ENCODE measurements around the gene AFG3L2.
A peak's percentile ranks its signal among the peaks of the same experiment; 100 is the strongest.

AFG3L2 gene

GRCh38 chr18:12361770-12362378, 15.2 kb downstream of the AFG3L2 start:
- DNase-seq (ENCODE audit: low spot score), result no peak

GRCh38 chr18:12359515-12359927, 17.5 kb downstream of the AFG3L2 start:
- peak; percentile 17 for DNase-seq (ENCODE audit: low spot score)

DNA sequence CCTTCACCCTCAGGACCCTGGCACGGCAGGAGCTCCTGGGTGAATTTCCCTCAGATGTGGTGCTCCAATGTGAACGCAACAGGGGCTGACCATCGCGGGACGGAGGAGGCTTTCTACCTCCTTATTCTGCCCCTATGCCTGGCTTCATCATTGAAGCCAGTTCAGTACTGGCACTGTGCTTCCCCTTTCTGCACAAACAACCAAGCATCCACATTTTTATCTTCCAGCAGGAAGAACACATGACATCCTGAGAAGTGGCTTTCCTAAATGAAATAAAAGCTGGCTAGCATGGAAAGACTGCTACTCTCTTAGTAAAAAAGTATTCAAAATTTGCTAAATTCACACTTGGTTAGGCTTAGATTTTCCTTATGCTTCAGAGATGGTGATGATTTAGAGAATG, 24.8 kb downstream of the AFG3L2 start:
- DNase-seq (ENCODE audit: low spot score), result no peak

GRCh38 chr18:12347895-12348294, 29.1 kb downstream of the AFG3L2 start:
- DNase-seq (ENCODE audit: low spot score), result no peak

DNA sequence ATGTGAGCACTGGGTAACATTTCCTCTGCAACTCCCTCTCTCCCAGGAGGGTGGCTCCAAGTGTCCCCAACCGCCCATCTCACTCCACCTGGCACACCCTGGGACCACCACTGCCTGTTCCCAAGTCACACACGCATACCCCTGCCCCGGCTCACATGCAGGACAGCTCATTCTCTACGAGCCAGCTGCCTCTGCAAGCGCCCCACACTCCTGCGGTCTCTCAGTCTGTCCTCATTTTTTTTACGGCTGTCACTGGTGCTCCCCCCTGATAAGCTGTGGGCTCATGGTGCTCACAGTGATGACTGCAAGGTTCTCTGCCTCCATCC, 30.8 kb downstream of the AFG3L2 start:
- DNase-seq (ENCODE audit: low spot score), result no peak

- no peak for DNase-seq (ENCODE audit: low spot score)
Measured at GRCh38 chr18:12345491-12346239, 31.4 kb downstream of the AFG3L2 start.

- no peak for DNase-seq (ENCODE audit: low spot score)
Measured at GRCh38 chr18:12342661-12343060, 34.4 kb downstream of the AFG3L2 start.

GRCh38 chr18:12340945-12341660, 35.9 kb downstream of the AFG3L2 start:
- DNase-seq (ENCODE audit: low spot score), result no peak

DNA sequence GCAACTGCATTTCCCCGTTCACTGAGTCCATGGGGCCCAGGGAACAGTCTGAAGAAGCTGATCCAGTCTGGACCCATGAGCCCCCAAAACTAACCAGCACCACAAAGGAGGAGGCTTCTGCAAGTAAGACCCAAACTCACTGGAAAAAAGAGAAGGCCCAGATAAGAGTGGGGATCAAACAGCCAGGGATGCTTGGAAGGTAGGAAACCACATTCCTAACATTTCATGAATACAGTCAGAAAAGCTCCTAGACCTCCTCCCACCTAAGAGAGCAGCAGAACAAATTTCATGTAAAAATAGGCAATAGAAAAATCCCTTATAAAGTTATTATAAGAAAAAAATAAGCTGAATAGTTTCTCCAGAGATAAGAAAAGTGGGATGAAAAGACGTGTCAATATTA, 38.6 kb downstream of the AFG3L2 start:
- no peak for DNase-seq (ENCODE audit: low spot score)

DNA sequence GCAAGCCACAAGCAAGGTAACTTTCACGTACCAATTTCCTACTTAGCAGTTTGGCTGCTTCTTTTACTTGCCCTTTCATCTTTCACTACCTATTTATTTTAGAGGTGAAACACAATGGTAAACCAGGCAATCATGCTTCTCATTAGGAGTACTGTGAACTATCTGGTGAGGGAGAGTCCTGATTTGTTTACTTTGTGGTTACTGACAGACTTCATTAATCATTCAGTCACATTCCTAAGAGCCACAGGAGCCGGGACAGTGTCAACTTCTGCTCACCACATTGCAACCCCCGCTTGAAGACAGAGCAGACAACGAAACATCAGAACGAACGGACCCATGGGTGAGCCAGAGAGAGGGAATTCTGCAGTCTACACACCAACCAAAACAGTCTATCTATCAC, 40.1 kb downstream of the AFG3L2 start:
- DNase-seq (ENCODE audit: low spot score), result peak; percentile 16

DNA sequence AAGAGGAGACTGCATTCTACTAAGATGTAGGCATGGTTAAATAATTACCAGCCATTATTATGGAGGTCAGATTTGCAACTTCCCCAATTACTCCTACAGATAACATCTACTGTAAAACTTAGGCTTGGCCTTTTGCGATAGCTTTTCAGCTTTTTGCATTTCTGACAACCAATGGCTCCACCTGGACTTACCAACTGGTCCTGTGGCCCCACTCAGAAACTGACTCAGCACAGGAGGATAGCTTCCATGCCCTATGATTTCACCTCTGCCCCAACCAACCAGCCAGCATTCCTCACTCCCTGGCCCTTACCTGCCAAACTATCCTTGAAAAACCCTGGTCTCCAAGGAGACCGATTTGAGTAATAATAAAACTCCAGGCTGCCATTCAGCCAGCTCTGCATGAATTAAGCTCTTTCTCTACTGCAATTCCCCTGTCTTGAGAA, 40.8 kb downstream of the AFG3L2 start:
- DNase-seq (ENCODE audit: low spot score), result no peak

DNA sequence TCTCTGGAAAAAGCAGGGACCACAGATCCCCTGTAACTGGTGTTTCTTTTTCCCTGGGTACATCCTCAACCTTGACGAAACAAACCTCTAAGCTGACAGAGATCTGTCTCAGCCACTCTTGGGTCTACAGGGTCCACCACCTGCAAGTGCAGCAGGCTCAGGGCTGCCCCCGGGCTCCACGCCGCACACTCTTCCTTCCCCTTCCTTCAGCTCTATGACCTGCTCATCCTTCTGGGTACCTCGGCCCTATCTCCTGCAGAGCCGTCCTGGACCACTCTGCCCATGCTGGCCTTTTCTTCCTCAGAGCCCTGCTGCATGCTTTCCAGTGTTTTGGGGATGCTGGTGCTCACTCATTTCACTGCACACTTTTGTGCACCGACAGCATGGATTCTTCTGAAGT, 41.5 kb downstream of the AFG3L2 start:
- no peak for DNase-seq (ENCODE audit: low spot score)

DNA sequence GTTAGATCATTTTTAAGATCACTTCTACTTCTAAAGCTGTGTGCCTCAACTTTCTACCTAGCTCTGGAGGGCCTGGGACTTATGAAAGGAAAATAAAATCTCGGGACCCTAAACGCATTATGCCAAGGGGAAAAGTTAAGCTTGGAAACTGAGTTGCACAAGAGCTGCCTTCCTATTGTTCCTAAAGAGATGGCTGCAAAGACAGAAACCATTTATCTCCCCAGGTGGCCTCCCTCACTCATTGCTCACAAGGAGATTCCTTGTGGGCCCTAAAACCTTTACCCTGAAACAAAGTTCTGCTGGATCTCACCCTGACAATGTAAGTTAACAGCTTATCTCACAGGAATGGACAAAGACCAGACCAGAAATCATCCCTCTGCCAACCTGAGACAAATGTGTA, 42.2 kb downstream of the AFG3L2 start:
- DNase-seq (ENCODE audit: low spot score), result no peak

GRCh38 chr18:12334366-12334808, 42.6 kb downstream of the AFG3L2 start:
- no peak for DNase-seq (ENCODE audit: low spot score)

DNA sequence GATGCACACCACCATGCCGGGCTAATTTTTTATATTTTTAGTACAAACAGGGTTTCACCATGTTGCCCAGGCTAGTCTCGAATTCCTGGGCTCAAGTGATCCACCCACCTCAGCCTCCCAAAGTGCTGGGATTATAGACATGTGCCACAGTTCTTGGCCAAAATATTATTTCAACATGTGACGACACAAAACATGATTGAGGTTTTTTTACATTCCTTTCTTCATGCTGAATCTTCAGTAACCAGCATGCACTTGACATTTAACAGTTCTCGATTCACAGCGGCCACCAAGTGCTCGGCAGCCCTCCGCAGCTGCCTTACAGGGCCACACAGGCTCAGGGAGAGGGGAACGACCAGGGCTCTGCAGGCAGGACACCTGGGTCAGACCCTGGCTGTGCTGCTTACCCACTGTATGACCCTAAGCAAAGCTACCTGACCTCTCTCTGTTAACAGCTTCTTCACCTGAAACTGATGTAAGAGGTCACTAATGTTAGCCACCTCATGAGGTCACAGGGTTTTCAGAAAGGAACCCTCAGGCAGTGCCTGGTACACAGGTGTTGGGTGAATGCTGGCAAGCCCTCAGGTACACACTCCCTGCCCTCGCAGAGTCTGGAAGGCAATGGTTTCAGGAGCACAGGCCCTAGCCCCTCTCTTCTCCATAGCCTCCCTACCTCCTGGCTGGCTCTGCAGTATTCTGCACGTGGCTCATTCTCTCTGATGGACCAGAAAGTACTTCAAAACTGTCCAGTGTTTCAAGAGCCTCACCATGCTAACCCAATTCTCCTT, 43.3 kb downstream of the AFG3L2 start:
- no peak for DNase-seq (ENCODE audit: low spot score)

GRCh38 chr18:12330766-12331165, 46.3 kb downstream of the AFG3L2 start:
- DNase-seq (ENCODE audit: low spot score), result no peak

- DNase-seq (ENCODE audit: low spot score), result no peak
Measured at GRCh38 chr18:12329125-12329698, 47.8 kb downstream of the AFG3L2 start.

- DNase-seq (ENCODE audit: low spot score), result no peak
Measured at GRCh38 chr18:12328179-12328823, 48.7 kb downstream of the AFG3L2 start.

DNA sequence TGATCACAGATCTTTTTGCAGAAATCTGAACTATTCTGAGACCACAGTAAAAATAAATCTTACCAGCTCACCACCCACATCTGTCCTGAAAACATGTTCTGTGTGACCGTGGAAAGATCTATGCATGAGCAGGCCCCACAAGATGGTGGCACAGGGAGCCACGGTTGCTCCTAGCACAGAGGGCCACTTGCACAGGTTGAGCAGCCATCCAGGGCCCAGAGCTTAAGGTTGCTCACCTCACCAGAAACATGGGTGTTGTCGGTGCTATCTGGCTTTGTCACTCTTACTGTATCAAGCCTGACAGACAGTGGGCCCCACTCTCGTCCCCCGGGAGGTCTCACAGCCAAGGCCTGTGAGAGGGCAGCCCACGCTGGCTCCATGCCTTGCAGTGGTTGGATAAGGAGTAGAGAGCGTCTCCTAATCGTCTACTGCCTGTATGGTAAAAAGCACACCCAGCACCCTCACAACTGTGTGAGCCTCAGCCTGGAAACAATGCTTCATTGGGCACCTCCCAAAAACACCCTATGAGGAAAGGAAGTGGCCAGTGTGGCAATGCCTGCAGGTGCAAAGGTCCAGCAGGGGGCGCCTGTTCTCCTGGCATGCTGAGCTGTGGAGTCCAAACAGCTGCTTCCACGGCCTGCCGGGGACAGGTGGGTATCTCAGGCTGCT, 49.4 kb downstream of the AFG3L2 start:
- DNase-seq (ENCODE audit: low spot score), result peak; percentile 34

GRCh38 chr18:12326711-12327460, 50.1 kb downstream of the AFG3L2 start:
- DNase-seq (ENCODE audit: low spot score), result no peak
